GM18909 (cell line): ENCODE results near the gene GPR83.
"Not testable (repeated sequence)": the region's sequence is repeated elsewhere in the genome, so short reads cannot be mapped to it uniquely, and the experiment has no call there.

Source experiments
- ATAC-seq: cut with Tn5 transposase; IDR thresholded peaks from one replicate; pipeline ENCODE4 v1.9.1; 2021; ENCODE audit warnings: mild to moderate bottlenecking; ENCODE audit not compliant: unreplicated experiment, poor library complexity

Gene GPR83

DNA sequence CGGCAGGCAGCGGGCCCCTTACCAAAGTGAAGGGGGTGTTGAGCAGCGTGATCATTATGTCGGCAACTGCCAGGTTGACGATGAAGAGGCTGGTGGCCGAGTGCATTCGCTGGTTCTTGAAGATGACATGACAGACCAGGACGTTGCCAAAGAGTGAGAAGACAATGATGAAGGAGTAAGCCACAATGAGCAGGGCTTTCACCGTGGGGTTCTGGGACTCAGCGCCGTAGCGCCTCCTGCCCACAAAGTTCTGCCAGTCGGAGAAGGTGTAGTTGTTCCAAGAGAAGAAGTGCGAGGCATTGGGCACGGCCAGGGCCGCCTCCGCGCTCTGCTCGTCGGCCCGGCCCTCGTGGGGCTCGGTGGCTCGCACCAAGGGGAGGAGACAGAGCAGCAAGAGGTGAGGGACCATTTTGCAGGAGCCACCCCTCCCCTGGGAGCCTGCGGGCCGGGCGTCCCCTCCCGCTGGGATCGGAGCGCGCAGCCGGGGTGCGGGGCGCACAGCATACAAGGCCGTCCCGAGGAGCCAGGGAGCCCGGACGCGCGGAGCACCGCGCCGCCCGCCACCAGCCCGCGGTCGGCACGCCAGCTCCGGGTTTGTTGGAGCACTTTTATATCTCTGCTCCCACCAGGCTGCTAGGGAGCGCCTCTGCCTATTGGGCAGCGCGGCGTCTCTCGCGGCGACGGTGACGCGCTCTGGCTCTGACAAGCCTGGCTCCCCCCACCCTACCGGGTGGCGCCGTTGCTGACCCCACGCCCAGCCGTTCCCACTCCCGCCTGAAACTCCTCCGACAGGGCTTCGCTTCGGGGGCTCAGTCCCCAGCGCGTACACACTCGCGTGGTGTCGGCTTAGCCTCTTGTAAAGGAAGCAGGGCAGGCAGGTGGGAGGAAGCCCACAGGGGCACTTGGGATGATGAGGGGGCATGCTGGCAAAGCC is at the start of gene GPR83:
TSS of gene GPR83 (minus strand) at position 581 of the 934 bp plus-strand sequence. CDS start at position 409, 172 bp downstream.
- no peak for ATAC-seq

DNA sequence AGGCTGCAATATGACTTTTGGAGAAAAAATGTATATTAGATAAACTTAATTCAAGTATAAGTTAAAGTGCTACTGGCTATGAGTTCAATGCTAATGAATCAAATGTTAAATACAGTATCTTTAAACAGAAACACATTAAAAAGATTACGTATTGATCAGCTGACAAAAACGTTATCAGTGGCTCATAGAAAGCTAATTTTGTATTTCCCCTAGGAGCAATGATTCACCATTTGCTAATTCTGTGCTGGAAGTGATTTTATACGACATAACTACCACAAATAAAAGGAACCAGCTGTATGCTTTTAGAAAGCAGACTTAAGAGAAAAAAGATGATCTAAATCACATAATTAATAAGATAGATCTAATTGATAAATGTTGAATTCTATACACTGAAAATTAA is 48.8 kb upstream of the GPR83 start:
- ATAC-seq, result no peak

DNA sequence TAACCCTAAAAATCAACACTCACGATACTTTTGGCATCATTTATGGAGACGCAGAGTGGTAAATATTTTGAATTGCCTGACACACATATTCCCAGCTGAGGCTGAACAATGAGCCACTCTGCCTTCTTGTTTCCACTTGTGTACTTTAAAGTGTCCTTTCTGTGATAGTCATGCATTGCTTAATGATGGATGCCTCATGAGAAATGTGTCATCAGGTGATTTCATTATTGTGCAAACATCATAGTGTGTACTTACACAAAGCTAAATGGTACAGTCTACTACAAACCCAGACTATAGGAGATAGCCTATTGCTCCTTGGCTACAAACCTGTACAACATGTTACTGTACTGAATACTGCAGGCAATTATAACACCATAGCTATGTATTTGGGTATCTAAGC is 48.2 kb upstream of the GPR83 start:
- no peak for ATAC-seq

DNA sequence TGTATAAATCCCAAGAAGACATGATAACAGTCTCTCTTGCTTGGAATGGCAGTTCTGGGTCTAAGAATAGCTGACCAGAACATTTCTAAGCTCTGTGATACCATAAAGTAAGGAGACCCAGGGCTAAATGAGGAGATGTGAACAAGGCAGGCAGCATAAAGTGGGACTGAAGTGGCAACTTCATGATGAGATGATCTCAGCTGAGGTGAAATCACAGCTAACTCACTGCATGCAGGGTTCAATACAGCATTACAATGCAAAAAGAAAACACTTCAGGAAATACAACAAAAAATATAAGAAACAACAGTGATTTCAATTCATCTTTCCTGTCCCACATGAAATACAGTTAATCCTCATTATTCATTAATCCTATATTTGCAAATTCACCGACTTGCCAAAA is 47.8 kb upstream of the GPR83 start:
- ATAC-seq, result no peak

DNA sequence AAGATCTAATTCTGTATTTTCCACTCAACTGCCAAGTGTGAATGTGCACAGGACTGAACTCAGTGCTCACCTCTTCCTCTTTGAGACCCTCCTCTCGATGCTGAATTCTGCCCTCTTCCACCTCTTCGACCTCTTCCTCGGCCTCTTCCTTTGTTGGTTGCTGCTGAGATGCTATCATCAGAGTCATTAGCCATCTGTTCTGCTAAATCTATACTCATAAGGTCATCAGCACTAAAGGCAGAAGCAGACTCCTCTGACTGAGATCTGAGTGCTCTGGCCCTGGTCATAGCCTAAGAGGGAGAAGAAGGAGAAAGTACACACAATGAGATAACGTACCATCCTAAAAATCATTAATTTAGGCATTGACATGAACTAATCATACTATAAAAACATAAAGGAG is 45.9 kb upstream of the GPR83 start:
- ATAC-seq, result no peak

DNA sequence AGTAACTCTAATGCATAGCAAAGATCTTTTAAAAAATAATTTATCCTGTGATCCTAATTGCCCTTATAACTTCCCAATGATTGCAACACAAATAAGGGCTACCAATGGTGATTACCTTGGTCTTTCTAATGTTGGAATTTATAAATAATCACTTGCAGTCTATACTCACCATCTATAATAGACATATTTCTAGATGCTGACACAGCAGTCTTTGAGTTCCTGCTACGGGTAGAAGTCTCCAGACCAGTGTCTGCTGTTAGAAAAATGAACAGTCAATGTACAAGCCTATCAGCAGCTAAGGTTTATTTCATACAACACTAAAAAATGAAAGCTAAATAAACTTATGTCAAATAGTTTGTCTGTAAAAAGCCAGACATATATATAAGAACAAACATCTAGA is 44.4 kb upstream of the GPR83 start:
- no peak for ATAC-seq

DNA sequence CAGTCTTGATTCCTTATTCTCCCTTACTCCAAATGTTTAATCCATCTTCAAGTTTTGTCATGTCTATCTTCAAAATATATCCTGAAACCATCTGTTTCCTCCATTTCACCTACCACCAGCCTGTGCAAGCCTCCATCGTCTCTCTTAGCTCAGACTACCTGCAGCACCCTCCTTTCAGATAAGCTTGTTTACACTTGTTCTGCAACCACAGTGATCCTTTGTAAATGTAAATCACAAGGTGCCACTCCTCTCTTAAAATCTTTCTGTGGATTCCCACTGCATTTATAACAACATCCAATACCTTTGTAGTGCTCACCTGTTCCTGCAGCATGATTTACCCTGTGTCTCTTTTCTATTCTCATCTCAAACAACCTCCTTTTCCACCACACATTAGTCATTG is 31.8 kb upstream of the GPR83 start:
- no peak for ATAC-seq

DNA sequence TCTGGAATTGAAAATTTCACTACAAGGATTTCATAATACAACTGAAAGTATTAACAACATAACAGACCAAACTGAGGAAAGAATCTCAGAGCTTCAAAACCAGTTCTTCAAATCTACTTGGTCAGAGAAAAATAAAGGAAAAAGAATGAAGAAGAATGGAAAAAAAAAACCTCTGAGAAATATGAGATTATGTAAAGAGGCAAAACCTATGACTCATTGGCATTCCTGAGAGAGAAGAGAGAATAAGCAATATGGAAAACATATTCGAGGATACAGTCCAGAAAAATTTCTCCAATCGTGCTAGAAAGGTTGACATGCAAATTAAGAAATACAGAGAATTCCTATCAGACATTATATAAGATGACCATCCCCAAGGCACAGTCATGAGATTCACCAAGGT is 23.4 kb upstream of the GPR83 start:
- ATAC-seq, result no peak

DNA sequence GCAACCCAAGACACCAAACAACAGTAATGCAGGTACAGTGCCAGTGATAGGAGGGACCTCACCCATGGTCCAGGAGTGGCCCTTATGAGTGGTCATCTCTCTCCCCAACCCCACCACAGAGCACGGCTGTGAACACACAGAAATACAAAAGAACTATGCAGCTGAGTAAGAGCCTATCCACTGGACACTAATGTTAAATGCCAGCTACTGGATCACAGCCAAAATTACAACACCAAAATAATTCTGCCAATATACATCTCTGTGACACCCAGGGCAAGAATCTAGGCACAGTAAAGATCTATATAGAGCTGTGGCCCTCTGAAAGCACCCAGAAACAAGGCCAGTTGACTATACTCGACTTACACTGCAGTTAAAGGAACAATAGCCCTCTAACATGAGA is 22.8 kb upstream of the GPR83 start:
- no peak for ATAC-seq

DNA sequence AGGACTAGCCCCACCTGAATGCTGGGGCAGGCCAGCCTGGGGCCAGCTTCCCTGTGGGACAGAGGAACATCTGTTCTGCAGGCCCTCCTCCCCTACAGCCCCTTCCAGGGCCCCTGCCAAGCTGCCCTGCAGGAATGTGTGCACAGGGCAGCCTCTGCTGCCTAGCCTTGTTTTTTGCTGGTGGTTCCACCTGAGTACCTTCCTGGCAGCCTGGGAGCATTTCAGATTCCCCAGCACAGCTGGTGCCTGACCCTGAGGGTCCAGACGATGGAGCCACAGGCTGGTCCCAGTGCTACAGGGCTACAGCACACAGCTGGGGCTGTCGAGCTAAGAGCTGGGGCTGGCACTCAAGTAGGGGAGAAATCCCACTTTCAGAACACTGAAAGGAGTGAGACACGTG is 22.3 kb upstream of the GPR83 start:
- ATAC-seq, result no peak

DNA sequence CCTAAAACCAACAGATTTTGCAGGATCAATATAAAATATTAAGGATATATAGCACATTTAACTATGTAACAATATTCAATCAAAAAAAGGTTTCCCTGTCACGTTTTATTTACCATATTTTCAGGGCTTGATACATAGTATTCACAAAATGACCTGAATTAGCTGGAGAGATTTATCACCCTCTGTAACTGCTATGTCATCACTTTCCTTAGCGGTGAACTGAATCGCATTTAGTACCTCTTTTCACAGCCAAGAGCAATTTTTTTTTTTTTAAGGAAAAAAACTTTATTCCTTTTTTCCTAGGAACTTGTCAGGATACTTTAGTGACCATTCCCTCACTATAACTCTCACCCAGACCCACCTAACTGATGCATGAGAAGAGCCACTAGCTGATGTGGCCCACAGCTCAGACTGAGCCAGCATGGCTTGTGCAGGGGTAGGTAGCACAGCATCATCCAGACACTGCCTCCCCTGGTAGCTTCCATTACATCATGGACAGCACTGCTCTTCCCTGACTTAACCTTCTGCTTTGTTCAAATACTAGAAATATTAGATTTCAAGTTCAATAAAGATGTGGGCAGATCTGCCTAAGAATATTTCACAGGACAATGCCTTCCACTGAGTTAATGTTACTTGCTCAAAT is 17.0 kb upstream of the GPR83 start:
- ATAC-seq, result no peak

DNA sequence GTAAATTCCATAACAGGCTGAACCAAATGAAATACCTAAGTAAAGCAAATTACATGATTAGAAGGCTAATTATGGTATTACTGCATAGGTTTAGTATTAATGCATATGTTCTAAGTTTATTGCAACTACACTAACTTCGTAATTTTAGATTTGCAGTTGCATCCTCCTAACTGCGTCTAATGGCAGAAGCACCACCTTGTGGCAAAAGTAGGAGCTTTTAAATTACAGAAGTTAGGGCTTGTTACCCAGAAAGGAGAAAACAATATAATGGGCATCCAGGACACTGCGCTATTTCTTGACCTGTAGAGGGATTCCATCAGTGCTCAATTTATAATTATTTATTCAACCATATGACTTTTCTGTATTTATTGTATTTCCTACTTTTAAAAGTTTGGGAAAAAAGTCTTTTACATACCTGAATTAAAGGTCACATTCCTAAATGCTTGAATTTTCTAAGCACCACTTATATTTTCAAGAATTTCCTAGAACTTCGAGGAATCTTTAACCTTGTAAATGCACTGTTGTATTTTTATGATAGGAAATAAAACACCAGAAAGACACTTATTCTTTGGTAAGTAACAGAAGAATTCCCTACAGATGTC is 16.3 kb upstream of the GPR83 start:
- no peak for ATAC-seq

DNA sequence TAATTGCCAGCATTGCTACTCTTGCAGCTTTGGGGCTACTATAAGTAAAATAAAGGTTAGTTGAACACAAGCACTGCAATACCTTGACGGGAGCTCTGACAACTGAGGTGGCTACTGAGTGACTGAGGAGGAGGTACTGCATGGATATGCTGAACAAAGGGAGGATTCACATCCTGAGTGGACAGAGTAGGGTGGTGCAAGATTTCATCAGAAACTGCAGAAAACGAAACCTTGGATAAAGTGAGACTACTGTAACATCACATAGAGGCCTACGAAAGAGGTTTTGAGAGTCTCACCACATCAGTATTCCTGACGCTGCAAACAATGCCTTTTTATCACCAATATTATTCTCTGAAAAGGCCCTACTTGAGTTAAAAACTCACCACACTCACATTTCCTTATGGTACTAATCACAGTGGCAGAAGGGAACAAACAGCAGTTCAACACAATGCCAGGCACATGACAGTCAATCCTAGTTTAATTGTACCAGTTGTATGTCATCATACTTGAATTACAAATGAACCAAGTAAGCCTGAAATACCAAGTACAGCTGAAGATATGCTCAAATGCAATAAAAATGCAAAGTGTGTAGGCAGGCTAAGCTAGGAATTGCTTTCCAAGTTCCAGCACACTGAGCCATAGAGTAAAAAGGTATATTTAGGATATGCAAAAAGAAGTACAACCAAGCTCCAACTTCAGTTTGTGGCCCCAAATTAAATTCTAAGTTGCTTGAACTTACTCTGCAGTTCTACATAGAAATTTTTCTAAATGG is 4.0 kb upstream of the GPR83 start:
- no peak for ATAC-seq

DNA sequence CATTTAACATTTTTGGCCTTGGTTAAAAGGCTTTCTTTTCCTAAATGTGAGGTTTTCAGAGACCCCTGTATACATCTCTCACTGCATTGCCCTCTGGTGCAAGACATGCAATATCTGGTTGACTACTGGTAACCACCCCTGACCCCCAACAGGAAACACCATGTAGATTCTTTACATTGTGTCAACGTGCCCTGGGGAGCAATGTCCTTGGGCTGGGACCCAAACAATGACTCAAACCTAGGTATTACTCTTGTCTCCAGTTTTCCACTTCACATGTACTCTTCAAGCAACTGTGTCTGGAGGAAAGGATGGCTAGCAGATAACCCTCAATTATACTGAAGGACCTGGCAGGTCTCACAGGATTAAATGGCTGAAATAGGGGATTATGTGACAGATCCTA is 1.1 kb upstream of the GPR83 start:
- no peak for ATAC-seq

DNA sequence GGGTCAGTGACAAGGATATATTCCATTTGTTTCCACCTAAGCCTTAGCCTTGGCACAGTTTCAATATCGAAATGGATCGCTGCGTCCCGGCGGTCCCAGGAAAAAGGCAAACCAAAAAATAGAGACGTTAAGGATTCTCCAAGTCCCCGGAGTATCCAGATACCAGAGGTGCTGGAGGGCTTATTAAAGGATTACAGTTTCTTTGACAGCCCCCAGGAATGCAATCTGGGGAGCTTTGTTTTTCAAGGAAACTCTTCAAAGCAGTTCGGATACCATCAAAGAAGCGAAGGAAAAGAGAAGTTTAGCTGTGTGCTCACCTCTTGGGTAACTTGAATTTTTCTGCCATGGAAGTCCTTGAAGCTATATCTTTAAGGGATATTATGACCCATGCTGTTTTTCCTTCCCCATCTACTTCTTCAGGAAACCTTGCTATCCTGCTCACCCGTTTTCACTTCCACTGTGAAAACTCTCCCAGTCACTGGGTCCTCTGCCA is 600 bp upstream of the GPR83 start:
- ATAC-seq, result no peak

DNA sequence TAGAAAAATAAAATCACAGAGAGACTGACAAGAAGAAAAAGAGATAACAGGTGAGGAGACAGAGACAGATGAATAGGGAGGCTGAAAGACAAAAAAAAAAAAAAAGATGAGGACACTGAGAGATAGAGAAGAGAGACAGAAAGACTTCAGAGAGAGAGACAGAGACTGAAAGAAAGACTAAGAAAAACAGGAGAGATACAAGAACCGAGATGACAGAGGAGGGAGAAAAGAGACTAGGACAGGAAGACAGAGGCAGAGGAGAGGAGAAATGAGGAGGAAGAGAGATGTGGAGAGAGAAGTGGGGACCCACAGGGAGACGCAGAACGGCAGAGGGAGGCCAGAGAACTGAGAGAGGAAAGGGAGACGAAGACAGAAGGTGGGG is 771 bp downstream of the GPR83 start:
- ATAC-seq, result no peak

DNA sequence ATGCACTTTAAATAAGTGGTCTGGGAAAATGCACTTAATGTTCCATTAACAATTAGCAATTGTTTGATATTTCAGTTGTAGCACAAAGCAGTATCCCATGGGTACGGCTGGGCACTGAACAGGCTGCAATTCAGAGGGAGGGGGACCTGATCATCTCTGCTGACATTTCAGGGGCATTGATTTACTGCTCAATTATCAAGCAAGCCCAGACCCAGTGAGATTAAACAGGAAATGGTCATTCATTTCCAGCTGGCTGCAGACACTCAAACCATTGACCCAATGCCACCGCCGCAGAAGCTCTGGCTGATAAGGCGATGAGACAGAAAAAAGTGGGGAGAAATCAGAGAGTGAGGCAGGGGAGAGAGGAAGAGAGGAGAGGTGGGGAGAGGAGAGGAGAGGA is 1.2 kb downstream of the GPR83 start:
- ATAC-seq, result no peak

DNA sequence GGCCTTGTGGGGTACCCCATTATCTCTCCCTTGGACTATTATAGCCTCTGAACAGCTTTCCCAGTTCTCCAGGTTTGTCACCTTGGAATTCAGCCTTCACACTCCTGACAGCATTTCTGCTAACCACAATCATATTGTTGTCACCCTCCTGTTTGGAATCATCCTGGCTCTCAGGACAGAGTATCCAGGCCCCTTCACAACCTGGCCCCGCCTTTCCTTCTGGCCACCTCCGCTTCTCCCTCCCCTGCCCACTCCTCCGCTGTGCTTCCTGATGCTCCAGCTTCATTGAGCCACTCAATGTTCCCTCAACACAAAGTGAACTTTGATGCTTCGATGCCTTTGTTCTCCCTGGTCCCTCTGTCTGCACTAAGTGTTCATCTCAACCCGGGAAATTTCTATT is 3.1 kb downstream of the GPR83 start:
- no peak for ATAC-seq

DNA sequence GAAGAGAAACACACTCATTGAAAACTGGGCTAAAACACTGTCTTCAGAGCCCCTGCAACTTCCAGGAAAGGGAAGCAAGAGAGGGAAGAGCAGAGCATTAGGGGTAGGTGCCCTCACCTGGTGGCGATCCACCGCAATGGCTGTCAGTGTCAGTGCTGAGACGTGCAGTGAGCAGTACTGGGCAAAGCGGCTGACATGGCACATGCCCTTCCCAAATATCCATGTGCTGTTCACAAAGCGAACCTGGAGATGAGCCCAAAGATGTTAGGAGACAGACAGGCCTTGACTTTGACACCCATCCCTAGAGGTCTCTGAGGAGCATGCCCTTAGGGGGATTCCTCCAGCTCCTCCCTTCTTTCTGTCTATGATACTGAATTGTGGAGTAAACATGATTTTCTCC is 4.9 kb downstream of the GPR83 start:
- ATAC-seq, result no peak

DNA sequence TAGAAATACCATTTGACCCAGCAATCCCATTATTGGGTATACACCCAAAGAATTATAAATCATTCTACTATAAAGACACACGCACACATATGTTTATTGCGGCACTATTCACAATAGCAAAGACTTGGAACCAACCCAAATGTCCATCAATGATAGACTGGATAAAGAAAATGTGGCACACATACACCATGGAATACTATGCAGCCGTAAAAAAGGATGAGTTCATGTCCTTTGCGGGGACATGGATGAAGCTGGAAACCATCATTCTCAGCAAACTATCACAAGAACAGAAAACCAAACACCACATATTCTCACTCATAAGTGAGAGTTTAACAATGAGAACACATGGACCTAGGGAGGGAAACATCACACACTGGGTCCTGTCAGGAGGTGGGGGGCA is 9.3 kb downstream of the GPR83 start:
- ATAC-seq, result not testable (repeated sequence)

DNA sequence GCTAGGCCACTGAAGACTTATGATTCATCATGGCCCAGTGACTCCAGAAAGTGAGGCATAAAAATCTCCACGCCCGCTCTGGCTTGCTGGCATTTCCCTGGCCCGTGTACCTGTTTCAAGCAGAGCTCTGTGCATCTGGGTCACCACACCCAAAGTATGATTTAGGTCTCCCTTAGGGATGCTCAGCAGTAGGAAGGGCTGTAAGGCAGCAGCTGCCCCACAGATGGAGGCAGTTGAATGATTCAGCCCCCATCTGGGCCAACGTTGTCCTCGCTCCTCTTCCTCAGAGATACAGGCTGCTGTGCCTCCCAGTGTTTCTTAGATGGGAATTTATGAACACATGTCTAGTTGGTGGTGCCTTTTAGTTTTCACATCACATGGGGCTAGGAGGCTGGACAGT is 21.6 kb downstream of the GPR83 start:
- ATAC-seq, result no peak
